RWPE2 (cell line): ENCODE results near the gene PIM3.

Experiments
- ATAC-seq: fragments of 200-7000 bp; cut with Tn5 transposase; 3 replicates; pipeline ENCODE4 v1.9.1; 2021; ENCODE audit warnings: low read depth
- DNase-seq: peaks from one replicate; pipeline ENCODE4 v3.0.0-alpha.2; 2020; ENCODE audit warnings: low spot score
- H3K27ac ChIP-seq: fragments of 450-650 bp; 2 replicates; pipeline ENCODE4 v1.5.1; 2017; ENCODE audit warnings: mild to moderate bottlenecking; ENCODE audit not compliant: poor library complexity, severe bottlenecking
- H3K27me3 ChIP-seq: fragments of 250-450 bp; sonication (Bioruptor Pico); 2 replicates; pipeline ENCODE4 v1.5.1; 2021; ENCODE audit warnings: mild to moderate bottlenecking, moderate library complexity; ENCODE audit not compliant: insufficient read depth, poor library complexity, severe bottlenecking
- H3K36me3 ChIP-seq: fragments of 250-450 bp; sonication (Bioruptor Pico); 2 replicates; pipeline ENCODE4 v1.5.1; 2020; ENCODE audit warnings: low read depth, mild to moderate bottlenecking, moderate library complexity
- H3K4me1 ChIP-seq: fragments of 250-450 bp; sonication (Bioruptor Pico); 2 replicates; pipeline ENCODE4 v1.5.1; 2021; ENCODE audit warnings: mild to moderate bottlenecking, moderate library complexity; ENCODE audit not compliant: insufficient read depth, poor library complexity, severe bottlenecking
- H3K4me3 ChIP-seq: fragments of 250-450 bp; sonication (Bioruptor Pico); 2 replicates; pipeline ENCODE4 v1.5.1; 2021; ENCODE audit warnings: mild to moderate bottlenecking, moderate library complexity; ENCODE audit not compliant: severe bottlenecking
- H3K9me3 ChIP-seq: fragments of 250-450 bp; sonication (Bioruptor Pico); 2 replicates; pipeline ENCODE4 v1.5.1; 2021; ENCODE audit warnings: mild to moderate bottlenecking, moderate library complexity; ENCODE audit not compliant: severe bottlenecking
- CTCF ChIP-seq: fragments of 450-650 bp; IDR thresholded peaks from one replicate; pipeline ENCODE4 v1.5.1; 2017; ENCODE audit warnings: mild to moderate bottlenecking, moderate library complexity; ENCODE audit not compliant: poor library complexity, severe bottlenecking

The PIM3 gene

GRCh38 chr22:50007057-50007511, 46.5 kb downstream of the PIM3 start:
- TF ChIP-seq CTCF: no peak
- Histone ChIP-seq H3K27me3 (peaks cover 17% of the 10 kb centered on the region), H3K4me3 (no peak overlapping the region), H3K4me1 (no peaks in the 10 kb centered on the region), H3K27ac (no peak overlapping the region), H3K9me3 (no peaks in the 10 kb centered on the region), H3K36me3 (no peaks in the 10 kb centered on the region)
- ATAC-seq (no peak), DNase-seq (no peak)

GRCh38 chr22:50008151-50009040, 47.8 kb downstream of the PIM3 start:
- DNase-seq: no peak

GRCh38 chr22:50009251-50009650, 48.7 kb downstream of the PIM3 start:
- ATAC-seq: no peak
- no peaks in the 10 kb centered on the region for H3K9me3 ChIP-seq
- no peak for DNase-seq
- H3K27me3 ChIP-seq: peaks cover 30% of the 10 kb centered on the region
- H3K36me3 ChIP-seq: no peaks in the 10 kb centered on the region
- no peaks in the 10 kb centered on the region for H3K4me1 ChIP-seq
- no peak for TF ChIP-seq CTCF
- H3K4me3 ChIP-seq: no peak overlapping the region
- H3K27ac ChIP-seq: no peak overlapping the region

More at GRCh38 chr22:50008151-50009040, 47.8 kb downstream of the PIM3 start:
- Histone ChIP-seq H3K27ac (no peak overlapping the region), H3K4me3 (no peak overlapping the region), H3K36me3 (no peaks in the 10 kb centered on the region), H3K9me3 (no peaks in the 10 kb centered on the region), H3K4me1 (no peaks in the 10 kb centered on the region), H3K27me3 (peaks cover 25% of the 10 kb centered on the region)
- TF ChIP-seq CTCF: no peak
- ATAC-seq: no peak

- no peak for TF ChIP-seq CTCF
- DNase-seq (no peak), ATAC-seq (no peak)
- H3K4me1 ChIP-seq: no peaks in the 10 kb centered on the region
- H3K27me3 ChIP-seq: peaks cover 37% of the 10 kb centered on the region
- H3K36me3 ChIP-seq: no peaks in the 10 kb centered on the region
- no peak overlapping the region for H3K4me3 ChIP-seq
- H3K9me3 ChIP-seq: no peaks in the 10 kb centered on the region
- no peak overlapping the region for H3K27ac ChIP-seq
Observed at GRCh38 chr22:50009765-50010675, 49.4 kb downstream of the PIM3 start.
